OCI-LY7 (cell line): ENCODE measurements around the gene MFAP5. TPM values are rescaled to one million over a fixed set of nuclear protein-coding genes. Genes with fewer than 3 reads are reported as not detected.
A peak's percentile ranks its signal among the peaks of the same experiment; 100 is the strongest.

ENCODE experiments used
- BruUV-seq: library from RNA; stranded (reverse); fragments of 400-500 nt; replicated peaks from 2 replicates; lab custom pipeline; 2021; lab: Mats Ljungman, UMichigan
- CTCF ChIA-PET: fragments of 300-600 bp; sonication (Branson Sonifier 250); formaldehyde crosslinking; loops from one replicate; lab custom pipeline; 2022; ENCODE audit warnings: antibody characterized with exemption; ENCODE audit not compliant: unreplicated experiment; lab: Charles Lee
- POLR2A ChIA-PET: fragments of 300-600 bp; sonication (Branson Sonifier 250); formaldehyde crosslinking; loops from one replicate; lab custom pipeline; 2022; ENCODE audit warnings: antibody characterized with exemption; lab: Charles Lee
- DNase-seq: peaks from one replicate; pipeline ENCODE4 v3.0.0-alpha.2; 2015; ENCODE audit warnings: low spot score
- H2AFZ ChIP-seq: fragments of 200-600 bp; sonication (generic), shearing (Covaris generic); 2 replicates; pipeline ENCODE4 v1.6.1; 2014; ENCODE audit warnings: mild to moderate bottlenecking, antibody characterized with exemption, low read length, moderate library complexity
- H3K27ac ChIP-seq: fragments of 200-600 bp; sonication (generic); 2 replicates; pipeline ENCODE4 v1.5.1; 2014; ENCODE audit warnings: mixed run types, low read depth, mild to moderate bottlenecking, moderate library complexity, low read length, inconsistent platforms; ENCODE audit not compliant: poor library complexity, severe bottlenecking
- H3K36me3 ChIP-seq: fragments of 200-600 bp; sonication (generic); 2 replicates; pipeline ENCODE4 v1.6.1; 2014; ENCODE audit warnings: mild to moderate bottlenecking, antibody characterized with exemption, low read length, moderate library complexity, mixed read lengths; ENCODE audit not compliant: insufficient read depth
- H3K4me1 ChIP-seq: fragments of 200-600 bp; sonication (generic); 2 replicates; pipeline ENCODE4 v1.5.1; 2014; ENCODE audit warnings: mild to moderate bottlenecking, low read length; ENCODE audit not compliant: insufficient read depth, poor library complexity, severe bottlenecking
- H3K4me2 ChIP-seq: fragments of 200-600 bp; sonication (generic); 2 replicates; pipeline ENCODE4 v1.6.1; 2014; ENCODE audit warnings: mild to moderate bottlenecking, low read length
- H3K4me3 ChIP-seq: fragments of 200-600 bp; sonication (generic); 2 replicates; pipeline ENCODE4 v1.5.1; 2014; ENCODE audit warnings: mild to moderate bottlenecking, low read depth, low read length; ENCODE audit not compliant: poor library complexity, severe bottlenecking
- H3K79me2 ChIP-seq: fragments of 200-600 bp; sonication (generic); 2 replicates; pipeline ENCODE4 v1.6.1; 2016; ENCODE audit warnings: low read depth, mild to moderate bottlenecking, low read length, moderate library complexity, mixed read lengths; ENCODE audit not compliant: insufficient read depth
- H3K9me2 ChIP-seq: fragments of 200-600 bp; sonication (generic); 2 replicates; pipeline ENCODE4 v1.6.1; 2016; ENCODE audit warnings: mild to moderate bottlenecking, low read length, mixed read lengths; ENCODE audit not compliant: insufficient read depth
- H3K9me3 ChIP-seq: fragments of 200-600 bp; sonication (generic); 2 replicates; pipeline ENCODE4 v1.6.1; 2014; ENCODE audit warnings: mild to moderate bottlenecking, mixed run types, low read length, mixed read lengths
- H4K20me1 ChIP-seq: fragments of 200-600 bp; sonication (generic); 2 replicates; pipeline ENCODE4 v1.6.1; 2014; ENCODE audit warnings: mild to moderate bottlenecking, antibody characterized with exemption, low read length, moderate library complexity, mixed read lengths; ENCODE audit not compliant: insufficient read depth
- CTCF ChIP-seq: fragments of 200-600 bp; sonication (generic); conservative IDR thresholded peaks from 2 replicates; pipeline ENCODE4 v1.5.1; 2014; ENCODE audit warnings: mild to moderate bottlenecking, antibody characterized with exemption, low read length, moderate library complexity, mixed read lengths
- EZH2phosphoT487 ChIP-seq: fragments of 200-600 bp; sonication (generic); IDR thresholded peaks from 2 replicates; pipeline ENCODE4 v1.6.1; 2018; ENCODE audit warnings: low read depth, borderline replicate concordance, mild to moderate bottlenecking, mixed run types, antibody characterized with exemption, low read length, moderate library complexity, mixed read lengths
- intact Hi-C: fragments of 100-400 bp; cut with micrococcal nuclease; formaldehyde crosslinking; loops from one replicate; pipeline ENCODE4 v1.10.0; 2022; ENCODE audit not compliant: unreplicated experiment
- total RNA-seq, 2 experiments: library from RNA; depleted of rRNA in 1 of 2; stranded (reverse); fragments of >200 nt in 1 of 2; shearing (Covaris generic) in 1 of 2; gene quantifications; 2 replicates each; pipeline ENCODE4 v1.2.3, GENCODE V29; 2014 to 2022

MFAP5 gene
- total RNA-seq, 2 experiments from 2014 or later = not detected

GRCh38 chr12:8639936-8640335 lies 22.7 kb downstream of the MFAP5 start:
- no TSS peak for BruUV-seq
- H4K20me1 ChIP-seq = no peaks in the 10 kb centered on the region
- no peak overlapping the region for H3K27ac ChIP-seq
- no peak overlapping the region for H3K4me3 ChIP-seq
- ChIA-PET POLR2A (interaction anchor here (1.0 to 1.9 kb wide), 3 partner anchors 8 to 62 kb away, joined by 3 to 10 read pairs (median 3); no protein-coding TSS in a partner anchor), CTCF (no interaction called here)
- no peak for DNase-seq
- peaks cover 7% of the 10 kb centered on the region; the same call in 1 of the 2 replicates for H3K9me3 ChIP-seq
- no peak overlapping the region for H3K4me2 ChIP-seq
- H3K4me1 ChIP-seq = peaks cover 62% of the 10 kb centered on the region
- TF ChIP-seq EZH2phosphoT487 (no peak), CTCF (no peak)
- no peaks in the 10 kb centered on the region for H3K9me2 ChIP-seq
- no peaks in the 10 kb centered on the region; the same call in 1 of the 2 replicates for H3K36me3 ChIP-seq
- H2AFZ ChIP-seq = peak overlapping the region; percentile 75
- no peaks in the 10 kb centered on the region for H3K79me2 ChIP-seq
- intact Hi-C loops = no loop called here

- no peak overlapping the region for H2AFZ ChIP-seq
- no peaks in the 10 kb centered on the region for H3K79me2 ChIP-seq
- H3K9me2 ChIP-seq = no peaks in the 10 kb centered on the region
- intact Hi-C loops = no loop called here
- POLR2A ChIA-PET = interaction anchor here (0.6 to 1.9 kb wide), 4 partner anchors 27 to 625 kb away, joined by 3 to 10 read pairs (median 4); no protein-coding TSS in a partner anchor
- H4K20me1 ChIP-seq = no peaks in the 10 kb centered on the region
- peaks cover 52% of the 10 kb centered on the region for H3K4me1 ChIP-seq
- no peak overlapping the region for H3K27ac ChIP-seq
- CTCF ChIA-PET = no interaction called here
- no TSS peak for BruUV-seq
- TF ChIP-seq EZH2phosphoT487 = no peak
- TF ChIP-seq CTCF = no peak
- DNase-seq = no peak
- H3K9me3 ChIP-seq = peaks cover 7% of the 10 kb centered on the region; the same call in 1 of the 2 replicates
- H3K4me2 ChIP-seq = no peak overlapping the region
- H3K4me3 ChIP-seq = no peak overlapping the region
- no peaks in the 10 kb centered on the region; the same call in 1 of the 2 replicates for H3K36me3 ChIP-seq
These were observed 23.7 kb downstream of the MFAP5 start for GRCh38 chr12:8638951-8639350.

DNA sequence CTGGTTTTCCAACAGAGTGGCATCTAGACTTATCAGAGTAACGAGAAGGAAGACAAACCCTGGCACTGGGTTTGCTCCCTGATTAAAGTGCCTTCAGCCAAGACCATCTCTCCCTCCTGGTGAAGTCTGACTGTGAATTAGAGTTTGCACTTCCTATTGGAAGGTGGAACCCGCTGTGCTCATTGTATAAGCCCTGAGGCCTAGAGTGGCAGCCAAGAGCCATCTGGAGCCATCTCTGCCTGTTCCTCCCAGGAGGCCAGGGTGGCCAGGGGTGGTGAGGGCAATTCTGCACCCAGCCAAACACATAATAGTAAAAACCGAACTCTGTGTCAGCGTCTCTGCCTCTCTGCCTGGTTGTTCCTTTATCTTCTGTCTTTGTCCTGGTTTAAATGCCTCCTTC lies 25.0 kb downstream of the MFAP5 start:
- no peak overlapping the region for H3K4me3 ChIP-seq
- H3K36me3 ChIP-seq = no peaks in the 10 kb centered on the region; the same call in 1 of the 2 replicates
- intact Hi-C loops = no loop called here
- peaks cover 7% of the 10 kb centered on the region; the same call in 1 of the 2 replicates for H3K9me3 ChIP-seq
- H4K20me1 ChIP-seq = no peaks in the 10 kb centered on the region
- no peak for DNase-seq
- TF ChIP-seq CTCF (no peak), EZH2phosphoT487 (no peak)
- POLR2A ChIA-PET = interaction anchor here (1.0 to 1.2 kb wide), 2 partner anchors 20 to 25 kb away, joined by 3 read pairs; partner anchors contain the start of gene AICDA
- peak overlapping the region; percentile 54 for H3K4me2 ChIP-seq
- no peaks in the 10 kb centered on the region for H3K79me2 ChIP-seq
- no TSS peak for BruUV-seq
- peak overlapping the region; percentile 47 for H3K27ac ChIP-seq
- CTCF ChIA-PET = no interaction called here
- H3K4me1 ChIP-seq = peaks cover 39% of the 10 kb centered on the region
- no peaks in the 10 kb centered on the region for H3K9me2 ChIP-seq
- H2AFZ ChIP-seq = peak overlapping the region; percentile 100
